Dedifferentiated amniotic fluid mesenchymal stem cell (primary cell): ENCODE data around the gene PPIE.

Source experiments
- DNase-seq: peaks from one replicate; pipeline ENCODE4 v3.0.0-alpha.2; 2016; ENCODE audit errors: extremely low spot score

PPIE gene

DNA sequence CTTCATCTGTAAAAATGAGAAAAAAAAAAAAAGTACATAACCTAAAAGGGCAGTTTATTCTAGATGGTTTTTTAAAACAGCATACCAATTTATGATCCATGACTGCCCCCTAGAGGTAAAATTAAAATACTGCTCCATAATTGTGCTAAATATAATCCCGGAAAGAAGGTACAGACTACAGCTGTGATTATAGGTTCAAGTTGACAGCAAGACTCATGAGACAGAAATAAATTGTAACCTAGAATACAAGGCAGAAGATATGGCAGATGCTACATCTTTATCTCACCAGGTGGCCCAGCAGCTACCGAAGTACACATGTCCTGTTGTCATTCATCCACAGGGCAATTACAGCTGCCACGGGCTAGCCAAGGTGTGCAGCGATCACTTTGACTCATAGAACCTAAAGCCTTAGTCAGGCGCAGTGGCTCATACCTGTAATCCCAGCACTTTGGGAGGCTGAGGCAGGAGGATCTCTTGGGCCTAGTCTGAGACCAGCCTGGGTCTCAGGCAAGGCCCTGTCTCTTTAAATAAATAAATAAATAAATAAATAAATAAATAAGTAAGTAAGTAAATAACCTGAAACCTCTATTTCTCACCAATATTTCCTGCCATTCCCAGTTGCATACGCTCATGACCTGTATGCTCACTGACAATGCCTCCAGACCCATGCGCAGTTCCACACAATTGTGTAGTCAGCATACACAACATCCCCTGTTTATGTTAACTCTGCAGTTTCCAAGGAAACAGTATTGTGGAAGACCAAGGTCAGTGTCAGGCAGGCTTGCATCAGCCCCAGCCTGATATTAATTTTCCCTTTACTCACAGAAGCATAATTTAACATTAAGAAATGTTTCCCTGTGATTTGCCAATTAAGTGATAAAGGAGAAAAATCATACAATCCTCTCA, 18.3 kb upstream of the PPIE start:
- DNase-seq = peak; percentile 78

DNA sequence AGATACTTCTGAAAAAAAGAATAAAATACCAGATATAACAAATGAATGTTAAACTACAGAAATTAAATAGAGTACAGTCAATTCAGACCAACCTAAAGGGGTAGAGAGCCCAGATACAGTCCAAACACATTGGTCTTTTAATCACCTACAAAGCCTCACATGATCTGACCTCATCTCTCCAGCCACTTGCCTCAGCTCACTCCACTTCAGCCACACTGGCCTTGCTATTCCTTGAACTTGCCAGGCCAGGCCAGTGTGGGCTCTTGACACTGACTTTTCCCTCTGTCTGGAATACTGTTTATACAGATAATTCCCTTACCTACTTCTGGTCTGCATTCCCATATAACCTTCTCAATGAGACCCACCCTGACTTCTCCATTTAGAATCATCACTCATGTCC, 17.0 kb upstream of the PPIE start:
- no peak for DNase-seq

DNA sequence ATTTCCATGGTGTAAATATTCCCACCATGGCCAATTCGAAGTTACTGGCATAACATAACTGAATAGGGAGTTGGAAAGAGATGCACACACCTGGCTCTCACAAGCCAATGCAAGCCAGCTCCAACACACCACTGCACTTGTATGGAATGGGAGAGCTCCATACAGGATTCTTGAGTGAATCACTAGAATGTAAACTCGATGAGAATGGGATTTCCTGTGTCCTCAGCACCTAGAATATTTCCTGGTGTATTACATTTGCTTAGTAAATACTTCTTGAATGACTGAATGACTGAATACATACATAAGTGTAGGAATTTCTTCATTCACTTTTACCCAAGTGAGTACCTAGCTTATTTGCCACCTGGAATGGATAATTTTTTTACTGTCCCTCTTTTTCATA, 16.2 kb upstream of the PPIE start:
- no peak for DNase-seq

DNA sequence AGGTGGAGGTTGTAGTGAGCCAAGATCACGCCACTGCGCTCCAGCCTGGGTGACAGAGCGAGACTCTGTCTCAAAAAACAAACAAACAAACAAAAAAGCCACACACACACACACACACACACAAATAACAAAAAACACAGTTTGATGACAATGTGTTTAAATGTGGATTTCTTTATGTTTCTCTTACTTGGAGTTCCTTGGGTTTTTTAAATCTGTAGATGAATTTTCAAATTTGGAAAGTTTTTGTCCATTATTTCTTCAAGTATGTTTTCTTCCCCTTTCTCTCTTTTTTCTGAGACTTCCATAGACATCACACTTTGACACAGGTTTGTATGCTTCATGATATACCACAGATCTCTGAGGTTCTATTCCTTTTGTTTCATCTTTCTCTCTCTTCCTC, 12.1 kb upstream of the PPIE start:
- no peak for DNase-seq

DNA sequence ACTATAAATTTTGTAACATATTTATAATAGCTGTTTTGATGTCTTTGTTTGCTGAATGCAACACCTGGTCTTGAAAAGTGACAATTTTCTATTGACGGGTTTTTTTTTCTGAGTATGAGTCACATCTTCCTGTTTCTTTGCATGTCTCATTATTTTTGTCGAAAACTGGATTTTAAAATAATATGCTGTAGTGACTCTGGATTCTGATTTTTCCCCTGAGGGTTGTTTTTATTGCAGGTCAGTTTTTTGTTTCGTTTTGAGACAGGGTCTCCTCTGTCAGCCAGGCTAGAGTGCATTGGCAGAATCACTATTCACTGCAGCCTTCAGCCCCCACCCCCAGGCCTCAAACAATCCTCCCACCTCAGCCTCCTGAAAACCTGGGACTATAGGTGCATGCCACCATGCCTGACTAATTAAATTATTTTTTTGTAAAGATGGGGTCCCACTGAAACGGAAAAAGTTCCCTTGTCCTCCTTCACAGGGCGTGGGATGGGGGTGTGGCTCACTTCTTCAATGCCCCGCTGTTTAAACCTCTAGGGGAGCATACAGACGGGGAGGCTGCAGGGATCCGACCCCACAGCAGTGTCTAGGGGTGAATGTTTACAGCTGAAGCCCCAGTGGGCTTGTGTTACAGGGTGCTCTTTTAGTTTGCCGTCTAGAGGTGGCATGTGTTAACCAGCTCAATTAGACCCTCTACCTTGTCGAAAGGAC, 11.3 kb upstream of the PPIE start:
- no peak for DNase-seq

DNA sequence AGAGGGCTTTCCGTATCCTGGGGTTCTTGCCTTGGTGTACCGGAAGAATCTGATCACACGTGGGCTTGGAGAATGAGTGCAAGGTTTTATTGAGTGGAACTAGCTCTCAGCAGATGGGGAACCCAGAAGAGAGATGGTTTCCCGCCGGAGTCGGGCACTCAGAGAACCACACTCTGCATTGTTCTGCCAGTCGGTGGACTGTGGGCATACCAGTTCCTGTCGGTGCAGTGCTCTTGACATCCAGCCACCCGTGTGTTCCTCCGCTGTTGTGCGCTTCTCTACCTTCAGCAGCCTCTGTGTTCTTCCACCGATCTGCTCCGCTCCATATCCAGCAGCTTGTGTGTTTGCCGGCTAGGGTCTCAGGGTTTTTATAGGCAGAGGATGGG, 10.8 kb upstream of the PPIE start:
- no peak for DNase-seq

DNA sequence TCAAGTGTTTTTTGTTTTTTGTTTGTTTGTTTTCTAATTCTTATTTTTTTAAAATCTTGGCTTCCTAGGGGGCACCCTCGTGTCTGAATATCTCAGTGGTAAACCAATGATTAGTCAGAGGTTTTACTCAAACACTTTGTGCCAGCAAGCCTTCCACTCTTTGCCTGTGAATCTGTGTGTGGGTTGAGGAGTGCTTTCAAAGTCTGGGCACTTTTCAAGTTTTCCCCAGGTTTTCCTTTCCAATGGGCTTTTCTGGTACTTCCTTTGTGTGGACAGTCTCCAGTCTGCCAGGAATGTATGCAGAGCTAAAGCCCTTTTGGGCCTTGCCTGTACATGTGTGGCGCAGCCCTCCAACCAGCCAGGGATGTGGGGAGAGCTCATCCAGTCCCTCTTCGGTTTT, 9.7 kb upstream of the PPIE start:
- DNase-seq = no peak

DNA sequence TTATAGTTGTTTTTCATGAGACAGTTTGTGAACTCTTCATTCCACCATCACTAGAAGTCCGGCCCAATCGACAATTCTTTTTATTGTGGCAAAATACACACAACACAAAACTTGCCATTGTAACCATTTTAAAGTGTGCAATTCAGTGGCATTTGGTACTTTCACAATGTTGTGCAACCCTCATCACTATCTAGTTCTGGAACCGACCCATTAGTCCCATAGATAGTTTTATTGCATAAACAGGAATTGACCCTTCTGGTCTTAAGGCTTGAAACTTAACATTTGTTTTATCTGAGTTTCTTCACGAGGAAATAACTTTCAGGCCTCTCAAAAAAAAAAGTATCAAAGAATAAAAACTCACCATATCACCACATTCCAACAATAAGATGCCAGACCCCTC, 8.8 kb upstream of the PPIE start:
- no peak for DNase-seq

DNA sequence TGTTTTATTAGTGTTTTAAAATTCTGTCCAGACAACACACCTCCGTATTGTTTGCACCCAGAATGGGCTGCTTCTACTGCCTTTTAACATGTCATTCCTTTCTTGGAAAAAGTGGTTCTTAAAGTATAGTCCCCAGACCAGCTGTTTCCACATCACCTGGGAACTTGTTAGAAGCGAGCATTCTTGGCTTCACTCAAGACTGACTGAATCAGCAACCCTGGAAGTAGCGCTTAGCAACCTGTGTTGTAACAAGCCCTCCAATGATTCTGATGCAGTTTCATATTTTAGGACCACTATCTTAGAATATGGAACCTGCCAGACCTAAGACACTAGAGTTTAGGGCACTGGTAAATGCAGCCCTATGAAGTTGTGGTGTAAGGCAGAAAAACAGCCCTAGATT, 6.0 kb upstream of the PPIE start:
- DNase-seq = no peak

DNA sequence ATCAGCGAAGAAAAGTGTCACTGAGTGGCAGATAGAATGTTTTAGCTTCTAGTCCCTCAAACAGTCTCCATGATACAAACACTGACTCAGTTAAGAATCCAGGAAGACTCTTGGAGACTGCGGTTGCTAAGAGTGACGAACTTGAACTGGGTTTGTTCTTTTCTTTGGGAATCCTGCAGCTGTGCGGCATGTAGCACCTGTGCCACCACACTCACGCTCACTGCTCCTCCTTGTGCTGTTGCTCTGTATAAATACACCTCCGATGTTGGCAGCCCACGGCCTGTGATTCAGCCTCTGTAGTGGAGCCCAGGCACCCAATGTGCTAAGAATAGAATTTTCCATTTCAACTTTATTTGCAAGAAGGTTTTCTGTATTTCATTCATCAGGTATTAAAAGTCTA, 5.5 kb upstream of the PPIE start:
- DNase-seq = no peak

DNA sequence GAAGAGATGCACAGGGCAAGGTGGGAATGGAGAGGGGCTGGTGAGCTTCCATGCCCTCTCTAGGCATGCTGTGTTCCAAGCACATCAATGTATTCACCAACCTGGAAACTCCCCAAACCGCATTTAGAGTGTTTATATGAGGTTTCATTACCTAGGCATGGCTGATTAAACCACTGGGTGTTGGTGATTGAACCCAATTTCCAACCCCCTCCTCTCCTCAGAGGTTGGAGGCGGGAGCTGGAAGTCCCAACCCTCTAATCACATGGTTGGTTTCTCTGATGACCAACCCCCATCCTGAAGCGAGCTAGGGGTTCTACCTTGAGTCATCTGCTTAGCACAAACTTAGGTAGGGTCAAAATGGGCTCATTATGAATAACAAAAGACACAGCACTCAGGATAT, 3.0 kb upstream of the PPIE start:
- DNase-seq = no peak

DNA sequence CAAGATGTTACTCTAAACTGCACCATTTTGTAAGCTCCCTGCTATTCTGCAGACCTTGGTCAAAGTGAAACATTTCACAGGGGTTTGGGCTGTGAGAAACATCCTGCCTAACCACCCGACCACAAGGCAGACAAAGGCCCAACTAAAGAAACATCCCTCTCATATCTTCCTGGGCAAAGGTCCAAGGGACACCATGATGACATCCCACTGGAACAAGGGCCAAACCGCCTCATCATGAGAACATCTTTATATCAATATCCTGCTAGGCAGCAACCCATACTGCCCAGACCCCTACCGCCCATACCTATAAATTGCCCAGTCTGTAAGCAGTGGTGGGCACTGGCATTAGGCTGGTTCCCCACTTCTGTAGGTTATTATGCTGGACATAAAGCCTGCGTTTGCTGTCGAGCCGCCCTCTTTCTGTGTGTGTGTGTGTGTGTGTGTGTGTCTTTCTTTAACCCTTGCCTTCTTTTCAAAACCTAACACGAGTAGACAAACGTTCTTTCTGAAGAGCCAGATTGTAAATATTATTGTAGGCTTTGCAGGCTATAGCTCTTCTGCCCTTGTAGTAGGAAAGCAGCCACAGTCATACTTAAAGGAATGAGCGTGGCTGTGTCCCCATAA, 1.0 kb upstream of the PPIE start:
- DNase-seq = no peak

DNA sequence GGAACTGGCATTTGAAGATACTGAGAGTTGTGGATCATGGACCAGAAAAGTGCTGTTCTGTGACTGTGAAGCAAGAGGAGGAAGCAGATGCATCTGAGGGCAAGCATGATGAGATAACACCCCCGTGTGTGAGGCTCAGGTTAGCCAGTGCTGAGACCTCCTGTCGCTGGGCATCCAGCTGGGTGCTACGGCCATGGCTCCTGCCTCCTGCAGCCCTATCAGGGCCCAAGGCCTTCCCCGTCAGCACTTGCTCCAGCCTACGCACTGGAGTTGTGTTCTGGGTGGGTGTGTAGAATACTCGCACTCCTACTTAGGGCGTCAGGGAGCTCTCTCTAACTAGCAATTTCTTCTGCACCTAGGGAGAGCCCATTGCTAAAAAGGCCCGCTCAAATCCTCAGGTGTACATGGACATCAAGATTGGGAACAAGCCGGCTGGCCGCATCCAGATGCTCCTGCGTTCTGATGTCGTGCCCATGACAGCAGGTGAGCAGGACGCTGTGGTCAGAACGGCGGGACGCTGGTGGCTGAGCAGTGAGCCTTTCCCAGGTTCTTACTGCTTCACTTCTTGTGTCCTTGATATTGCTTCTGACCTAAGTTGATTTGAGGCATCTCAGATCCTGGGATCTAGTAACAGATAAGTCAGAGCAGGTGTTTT, 6.5 kb downstream of the PPIE start:
- no peak for DNase-seq

DNA sequence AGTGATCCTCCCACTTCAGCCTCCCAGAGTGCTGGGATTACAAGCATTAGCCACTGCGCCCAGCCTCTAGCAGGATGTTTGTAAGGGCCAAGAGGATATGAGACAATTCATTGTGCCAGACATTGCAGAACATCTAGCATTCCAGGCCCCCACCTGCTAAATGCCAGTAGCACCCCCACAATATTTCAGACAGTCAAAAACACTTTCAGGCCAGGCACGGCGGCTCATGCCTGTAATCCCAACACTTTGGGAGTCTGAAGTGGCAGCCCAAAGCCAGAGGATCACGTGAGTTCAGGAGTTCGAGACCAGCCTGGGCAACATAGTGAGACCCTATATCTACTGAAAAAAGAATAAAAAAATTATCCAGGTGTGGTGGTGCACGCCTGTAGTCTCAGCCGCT, 12.9 kb downstream of the PPIE start:
- DNase-seq = no peak

DNA sequence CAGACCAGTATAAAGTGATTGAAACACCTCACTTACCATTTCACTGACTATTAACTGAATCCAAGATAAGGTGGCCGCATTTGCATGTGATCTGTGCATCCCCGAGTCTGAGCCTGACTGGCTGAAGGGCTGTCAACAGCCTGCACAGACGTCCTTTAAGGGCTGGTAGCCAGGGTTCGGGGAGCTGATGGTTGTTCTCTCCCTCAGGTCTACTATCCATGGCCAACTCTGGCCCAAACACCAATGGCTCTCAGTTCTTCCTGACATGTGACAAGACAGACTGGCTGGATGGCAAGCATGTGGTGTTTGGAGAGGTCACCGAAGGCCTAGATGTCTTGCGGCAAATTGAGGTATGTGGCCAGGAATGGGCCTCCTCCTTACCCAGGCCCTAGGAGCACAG, 14.0 kb downstream of the PPIE start:
- no peak for DNase-seq

DNA sequence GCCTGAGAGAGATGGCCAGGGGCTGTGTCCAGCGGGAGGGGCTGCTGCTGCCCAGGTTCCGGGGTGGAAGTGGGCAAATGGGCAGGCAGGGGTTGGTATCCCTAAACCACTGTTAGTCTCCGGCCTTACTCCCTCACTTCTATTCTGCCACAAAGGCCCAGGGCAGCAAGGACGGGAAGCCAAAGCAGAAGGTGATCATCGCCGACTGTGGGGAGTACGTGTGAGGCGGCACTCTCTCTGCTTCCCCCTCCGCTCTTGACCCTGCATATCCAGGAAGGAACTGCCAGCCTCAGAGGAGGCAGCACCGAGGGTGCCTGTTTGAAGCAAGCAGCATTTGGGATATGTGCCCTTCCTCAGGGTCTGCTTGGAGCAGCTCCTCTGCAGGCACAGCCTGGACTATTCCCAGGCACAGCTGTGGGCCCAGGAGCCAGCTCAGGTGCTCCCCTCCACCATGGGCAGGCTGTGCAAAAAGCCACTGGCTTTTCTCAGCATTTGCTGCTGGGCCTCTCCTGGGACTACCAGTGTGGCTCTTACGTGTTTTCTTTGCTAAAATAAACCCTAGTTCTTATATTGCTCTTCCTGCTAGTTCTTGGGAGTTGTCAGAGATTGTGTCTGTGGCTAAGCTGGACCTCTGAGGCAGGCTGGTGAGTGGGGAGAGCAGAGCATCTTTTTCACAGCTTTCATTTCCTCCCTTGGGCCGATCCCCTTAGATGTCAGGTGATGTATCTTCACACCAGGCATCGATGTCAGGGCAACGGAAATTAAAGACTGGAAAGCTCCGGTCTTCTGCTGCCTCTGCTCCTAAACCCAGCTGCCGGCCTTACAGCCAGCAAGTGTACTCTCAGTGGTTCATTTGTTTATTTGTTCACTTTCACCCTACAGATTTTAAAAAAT, 14.7 kb downstream of the PPIE start:
- no peak for DNase-seq

DNA sequence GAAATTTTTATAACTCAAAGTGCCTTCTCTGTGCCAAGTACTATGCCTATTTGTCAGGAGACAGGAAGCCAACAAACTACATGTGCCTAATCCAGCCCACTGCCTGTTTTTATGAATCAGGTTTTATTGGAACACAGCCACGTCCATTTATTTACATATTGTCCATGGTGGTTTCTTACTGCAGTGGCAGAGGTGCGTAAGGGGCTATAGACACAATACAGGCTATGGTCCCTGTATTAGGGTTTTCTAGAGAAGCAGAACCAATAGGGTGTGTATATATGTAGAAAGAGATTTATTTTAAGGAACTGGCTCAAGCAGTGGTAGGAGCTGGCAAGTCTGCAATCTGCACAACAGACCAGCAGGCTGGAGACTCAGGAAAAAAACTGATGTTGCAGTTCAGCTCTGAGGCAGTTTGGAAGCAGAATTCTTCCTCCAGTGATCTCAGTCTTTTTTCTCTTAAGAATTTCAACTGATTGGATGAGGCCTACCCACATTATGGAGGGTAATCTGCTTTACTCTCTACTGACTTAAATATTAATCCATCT, 15.4 kb downstream of the PPIE start:
- DNase-seq = no peak

DNA sequence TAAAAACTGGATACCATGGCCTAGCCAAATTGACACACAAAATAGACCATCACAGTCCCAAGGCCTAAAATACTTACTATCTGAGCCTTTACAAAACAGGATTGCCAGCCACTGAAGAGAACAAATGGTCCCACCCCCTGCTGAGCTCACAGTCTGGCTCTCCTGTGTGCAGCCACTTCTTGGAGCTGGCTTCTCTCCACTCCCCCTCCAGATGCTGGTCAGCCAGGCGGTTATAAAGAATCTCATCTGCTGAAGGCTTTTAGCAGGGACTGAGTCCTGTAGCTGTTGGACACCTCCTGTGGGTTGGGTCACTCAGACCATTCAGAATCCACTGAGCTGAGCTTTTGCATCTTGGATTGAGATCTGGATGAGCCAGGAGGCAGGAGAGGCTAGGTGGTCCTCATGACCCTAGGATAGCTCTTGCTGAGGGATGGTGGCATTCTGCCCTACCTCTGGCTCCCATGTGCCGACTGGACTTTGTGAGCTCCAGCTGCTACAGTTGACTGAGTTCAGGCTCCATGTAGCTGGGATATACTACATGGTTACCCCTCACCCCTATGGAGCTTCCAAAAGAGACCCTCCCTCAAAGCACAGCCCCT, 16.3 kb downstream of the PPIE start:
- no peak for DNase-seq

DNA sequence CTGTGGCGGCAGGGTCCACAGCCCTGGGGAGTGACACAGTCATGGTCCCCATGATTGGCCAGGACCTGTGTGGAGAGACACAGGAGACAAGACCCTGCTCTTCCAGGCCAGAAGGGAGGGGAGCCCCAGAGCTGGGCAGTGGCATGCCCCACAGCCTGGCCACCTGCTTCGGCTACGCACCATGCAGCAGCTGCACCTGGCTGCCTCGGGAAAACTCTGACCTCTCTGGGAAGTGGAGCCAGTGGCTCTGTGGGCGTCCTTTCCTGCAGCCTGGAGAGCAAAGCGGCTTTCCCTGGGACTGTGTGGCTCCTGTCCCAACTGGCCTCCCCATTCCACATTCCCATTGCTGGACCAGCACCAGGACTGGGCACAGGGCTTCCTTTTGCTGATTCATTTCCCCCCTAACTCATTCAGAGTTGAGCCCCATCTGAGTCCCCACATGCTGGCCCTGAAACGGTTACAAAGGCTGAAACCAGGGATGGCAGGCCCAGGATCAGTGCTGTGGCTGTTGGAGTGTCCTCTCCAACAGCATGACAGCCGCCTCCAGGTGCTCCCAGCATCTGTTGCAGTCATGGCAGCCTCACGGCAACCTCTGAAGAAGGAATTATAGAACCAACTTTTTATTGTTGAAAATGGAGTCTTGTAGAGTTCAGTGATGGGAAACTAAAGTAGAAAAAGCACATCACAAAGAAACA, 17.4 kb downstream of the PPIE start:
- no peak for DNase-seq

DNA sequence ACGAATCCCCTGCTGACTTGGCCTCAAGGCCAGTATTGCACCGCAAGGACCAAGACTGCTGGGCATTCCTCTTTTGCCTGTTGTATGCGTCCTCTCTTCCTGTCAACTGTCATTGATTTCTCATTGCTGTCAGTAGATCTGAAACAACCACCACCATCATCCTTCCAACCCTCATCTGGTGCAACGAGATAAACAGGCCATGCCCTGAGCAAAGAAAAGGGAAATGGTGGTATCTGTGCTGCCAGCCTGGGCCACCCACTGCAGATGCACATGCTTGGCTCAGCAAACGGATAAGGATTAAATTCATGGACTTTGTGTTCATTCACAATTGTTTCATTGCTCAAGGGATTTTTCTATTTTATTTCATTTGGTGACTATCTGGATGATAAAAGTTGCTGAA, 18.8 kb downstream of the PPIE start:
- DNase-seq = no peak
